Psoas muscle (tissue), 8 donors: ENCODE results near the gene ENTR1. TPM values are rescaled to one million over a fixed set of nuclear protein-coding genes. Genes with fewer than 3 reads are reported as not detected.

Experiments used
- ATAC-seq, 4 donors: fragments of 200-7000 bp; cut with Tn5 transposase; one replicate each; pipeline ENCODE4 v1.9.1; 2020; ENCODE audit warnings: moderate library complexity in 3 of 4, mild to moderate bottlenecking in 2 of 4
- DNase-seq, 2 donors: peaks; one replicate each; pipeline ENCODE4 v3.0.0-alpha.2; 2020
- H3K27ac ChIP-seq: fragments of 200-600 bp; one replicate; pipeline ENCODE4 v1.8.0; 2022
- H3K27me3 ChIP-seq, 3 donors: fragments of 200-600 bp in 1 of 3; one replicate each; pipeline versions ENCODE4 v1.6.1 to v1.8.0; 2013 to 2022; ENCODE audit warnings: low read length in 2 of 3, mild to moderate bottlenecking in 2 of 3, moderate library complexity in 1 of 3; ENCODE audit not compliant: insufficient read depth in 3 of 3
- H3K36me3 ChIP-seq, 2 donors: fragments of 200-600 bp in 1 of 2; one replicate each; pipeline versions ENCODE4 v1.6.1 to v1.8.0; 2013 to 2022; ENCODE audit warnings: low read depth in 1 of 2, mild to moderate bottlenecking in 1 of 2, moderate library complexity in 1 of 2; ENCODE audit not compliant: insufficient read depth in 1 of 2
- H3K4me1 ChIP-seq: fragments of 200-600 bp; one replicate; pipeline ENCODE4 v1.8.0; 2022
- H3K4me3 ChIP-seq: fragments of 200-600 bp; one replicate; pipeline ENCODE4 v1.8.0; 2022; ENCODE audit warnings: mild to moderate bottlenecking
- H3K9me3 ChIP-seq: fragments of 200-600 bp; one replicate; pipeline ENCODE4 v1.8.0; 2022
- WGBS, 3 donors: extraction: QIAGEN DNeasy Blood & Tissue Kit; methylation state at CpG; one replicate each; pipeline versions ENCODE4 v1.1.6 to v1.1.7; 2013; 5-methylcytosine and 5-hydroxymethylcytosine counted together
- intact Hi-C, 2 donors: fragments of 100-400 bp; cut with DNase I; formaldehyde crosslinking; loops; one replicate each; pipeline versions ENCODE4 v1.11.0 to v1.14.2; 2022
- polyA plus RNA-seq, 3 donors: library from polyadenylated mRNA; stranded (reverse); fragments of 200-250 nt; gene quantifications; one replicate each; pipeline ENCODE4 v1.2.3, GENCODE V29; 2013
- total RNA-seq, 4 donors: library from RNA; stranded (reverse); fragmentation: NEBNext Ultra II Directional in 2 of 4; extraction: Animal tissue kit (Norgen Biotek cat#: 25700) in 2 of 4; gene quantifications; one replicate each; pipeline versions ENCODE4 v1.2.1 to v1.2.4, GENCODE V29; 2021 to 2023
- TF ChIP-seq, protein P1 (sequence below): fragments of 200-600 bp; IDR thresholded peaks from one replicate; pipeline ENCODE4 v1.8.0; 2022; ENCODE audit warnings: antibody characterized with exemption
- donor health status: healthy with polysubstance abuse.
- donor health status: DM: no; HTN: no; CAD: no; lungs with moderate emphysema.
- donor health status: Bipolar disorder and iron deficiency.
- donor health status: healthy.
- donor health status: DM: yes; HTN: yes; CAD: no.
- donor health status: DM: no; HTN: no; CAD: no.
- donor health status: DM: no; HTN: no; CAD: no.
- donor health status: DM: yes; HTN: yes; CAD: no.

The ENTR1 gene
- total and polyA plus RNA-seq, 7 donors, result 16.0 to 53.0 (median 34.2) TPM

DNA sequence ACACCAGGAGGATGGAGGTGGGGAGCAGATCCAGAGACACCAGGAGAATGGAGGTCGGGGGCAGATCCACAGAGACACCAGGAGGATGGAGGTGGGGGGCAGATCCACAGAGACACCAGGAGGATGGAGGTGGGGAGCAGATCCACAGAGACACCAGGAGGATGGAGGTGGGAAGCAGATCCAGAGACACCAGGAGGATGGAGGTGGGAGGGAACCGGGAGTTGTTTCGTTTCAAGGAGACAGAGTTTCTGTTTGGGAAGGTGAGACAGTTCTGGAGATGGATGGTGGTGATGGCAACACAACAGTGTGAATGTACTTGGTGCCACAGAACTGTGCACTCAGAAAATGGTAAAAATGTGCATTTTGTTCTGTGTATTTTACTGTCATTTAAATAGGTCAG lies 38.2 kb upstream of the ENTR1 start:
- no peaks in the 10 kb centered on the region for H3K27me3 ChIP-seq
- no peak overlapping the region for H3K27ac ChIP-seq
- intact Hi-C loops, result no loop called here
- ATAC-seq, result no peak
- TF ChIP-seq, protein P1, sequence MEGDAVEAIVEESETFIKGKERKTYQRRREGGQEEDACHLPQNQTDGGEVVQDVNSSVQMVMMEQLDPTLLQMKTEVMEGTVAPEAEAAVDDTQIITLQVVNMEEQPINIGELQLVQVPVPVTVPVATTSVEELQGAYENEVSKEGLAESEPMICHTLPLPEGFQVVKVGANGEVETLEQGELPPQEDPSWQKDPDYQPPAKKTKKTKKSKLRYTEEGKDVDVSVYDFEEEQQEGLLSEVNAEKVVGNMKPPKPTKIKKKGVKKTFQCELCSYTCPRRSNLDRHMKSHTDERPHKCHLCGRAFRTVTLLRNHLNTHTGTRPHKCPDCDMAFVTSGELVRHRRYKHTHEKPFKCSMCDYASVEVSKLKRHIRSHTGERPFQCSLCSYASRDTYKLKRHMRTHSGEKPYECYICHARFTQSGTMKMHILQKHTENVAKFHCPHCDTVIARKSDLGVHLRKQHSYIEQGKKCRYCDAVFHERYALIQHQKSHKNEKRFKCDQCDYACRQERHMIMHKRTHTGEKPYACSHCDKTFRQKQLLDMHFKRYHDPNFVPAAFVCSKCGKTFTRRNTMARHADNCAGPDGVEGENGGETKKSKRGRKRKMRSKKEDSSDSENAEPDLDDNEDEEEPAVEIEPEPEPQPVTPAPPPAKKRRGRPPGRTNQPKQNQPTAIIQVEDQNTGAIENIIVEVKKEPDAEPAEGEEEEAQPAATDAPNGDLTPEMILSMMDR, result no peak
- WGBS, 3 donors, result 89% methylated on average over 3 of the region's 3 CpGs
- H3K4me1 ChIP-seq, result no peaks in the 10 kb centered on the region
- DNase-seq, result no peak
- H3K9me3 ChIP-seq, result no peaks in the 10 kb centered on the region
- no peak overlapping the region for H3K4me3 ChIP-seq
- peaks cover 13 to 96% of the 10 kb centered on the region in 2 donors for H3K36me3 ChIP-seq

DNA sequence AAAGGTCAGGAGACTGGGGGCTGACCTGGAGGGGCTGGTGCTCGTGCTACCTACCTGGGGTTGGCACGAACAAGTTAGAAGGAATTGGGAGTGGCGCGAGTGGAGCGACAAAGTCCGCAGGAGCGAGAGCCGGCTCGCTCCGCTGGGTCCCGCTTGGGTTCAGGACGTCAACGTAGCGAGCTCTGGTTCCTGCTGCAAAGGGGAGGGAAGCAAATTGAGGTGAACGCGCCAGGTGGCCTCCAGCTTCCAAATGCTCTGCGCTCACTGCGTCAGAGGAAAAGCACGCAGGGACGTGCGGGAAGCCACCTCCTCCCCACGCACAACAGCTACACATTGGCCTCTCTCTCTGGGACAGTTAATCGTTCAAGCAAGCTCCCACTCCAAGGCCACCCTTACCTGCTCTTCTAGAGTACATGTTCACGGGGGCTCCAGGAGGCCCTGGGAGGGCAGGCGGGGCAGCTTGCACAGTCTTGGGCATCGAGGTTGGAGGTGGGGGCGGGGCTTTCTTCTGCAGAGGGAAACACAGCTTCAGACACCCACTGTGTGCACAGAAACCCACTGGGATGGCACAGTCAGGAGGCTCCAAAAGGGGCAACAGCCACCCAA lies 36.9 kb upstream of the ENTR1 start:
- no peaks in the 10 kb centered on the region for H3K4me1 ChIP-seq
- peaks cover 13 to 96% of the 10 kb centered on the region in 2 donors for H3K36me3 ChIP-seq
- TF ChIP-seq, protein P1, result no peak
- no peaks in the 10 kb centered on the region for H3K27me3 ChIP-seq
- intact Hi-C loops, result no loop called here
- WGBS, 3 donors, result 92 to 95% (median 95%) methylated on average over 27 of the region's 27 CpGs
- no peak for DNase-seq
- no peak overlapping the region for H3K27ac ChIP-seq
- ATAC-seq, result no peak
- H3K4me3 ChIP-seq, result no peak overlapping the region
- H3K9me3 ChIP-seq, result no peaks in the 10 kb centered on the region

DNA sequence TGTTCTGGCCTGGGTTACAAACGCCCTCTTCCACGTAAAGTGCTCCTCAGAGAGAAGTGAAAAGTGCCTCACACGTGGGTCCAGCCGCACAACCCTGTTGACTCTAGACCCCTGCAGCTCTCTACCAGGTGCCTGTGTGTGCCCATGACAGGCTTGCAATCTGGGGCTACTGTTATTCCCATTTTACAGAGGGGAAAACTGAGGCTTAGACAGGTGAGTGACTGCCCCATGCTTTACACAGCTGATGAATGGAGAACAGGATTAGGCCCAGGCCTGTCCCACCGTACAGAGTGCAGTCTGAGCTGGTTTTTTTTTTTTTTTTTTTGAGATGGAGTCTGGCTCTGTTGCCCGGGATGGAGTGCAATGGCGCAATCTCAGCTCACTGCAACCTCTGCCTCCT lies 35.4 kb upstream of the ENTR1 start:
- H3K36me3 ChIP-seq, result peaks cover 13 to 96% of the 10 kb centered on the region in 2 donors
- intact Hi-C loops, result no loop called here
- no peak overlapping the region for H3K27ac ChIP-seq
- H3K27me3 ChIP-seq, result no peaks in the 10 kb centered on the region
- no peak for DNase-seq
- TF ChIP-seq, protein P1, result no peak
- 81 to 93% (median 88%) methylated on average over 7 of the region's 7 CpGs for WGBS, 3 donors
- H3K4me3 ChIP-seq, result no peak overlapping the region
- ATAC-seq, result no peak
- H3K9me3 ChIP-seq, result no peaks in the 10 kb centered on the region
- H3K4me1 ChIP-seq, result no peaks in the 10 kb centered on the region

DNA sequence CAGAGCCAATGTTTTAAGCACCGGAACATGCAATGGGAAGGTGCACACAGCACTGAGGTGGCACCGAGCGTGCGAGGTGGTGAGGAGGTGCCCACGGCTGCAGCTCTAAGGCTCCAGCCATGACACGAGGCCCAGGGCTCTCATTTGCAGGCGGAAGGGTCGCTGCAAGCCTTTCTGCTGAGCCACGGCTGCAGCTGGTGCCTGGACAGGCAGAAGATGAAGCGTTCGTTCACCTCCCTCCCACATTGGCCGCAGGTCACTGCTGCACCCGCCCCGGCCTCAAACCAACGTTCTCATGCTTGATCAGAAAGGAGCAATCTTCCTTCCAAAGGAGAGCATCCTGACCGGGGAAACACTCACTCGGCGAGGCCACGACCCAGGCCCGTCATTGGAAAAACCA lies 33.7 kb upstream of the ENTR1 start:
- H3K9me3 ChIP-seq, result no peaks in the 10 kb centered on the region
- no peak overlapping the region for H3K27ac ChIP-seq
- peaks cover 13 to 84% of the 10 kb centered on the region in 2 donors for H3K36me3 ChIP-seq
- 88 to 93% (median 90%) methylated on average over 20 of the region's 20 CpGs for WGBS, 3 donors
- no peak overlapping the region for H3K4me3 ChIP-seq
- H3K27me3 ChIP-seq, result no peaks in the 10 kb centered on the region
- H3K4me1 ChIP-seq, result peaks cover 7% of the 10 kb centered on the region
- TF ChIP-seq, protein P1, result no peak
- intact Hi-C loops, result loop anchor here in 1 of 2 donors (5.0 kb wide), 1 partner anchor 33 kb away; no protein-coding TSS in a partner anchor
- ATAC-seq (no peak), DNase-seq (no peak)

DNA sequence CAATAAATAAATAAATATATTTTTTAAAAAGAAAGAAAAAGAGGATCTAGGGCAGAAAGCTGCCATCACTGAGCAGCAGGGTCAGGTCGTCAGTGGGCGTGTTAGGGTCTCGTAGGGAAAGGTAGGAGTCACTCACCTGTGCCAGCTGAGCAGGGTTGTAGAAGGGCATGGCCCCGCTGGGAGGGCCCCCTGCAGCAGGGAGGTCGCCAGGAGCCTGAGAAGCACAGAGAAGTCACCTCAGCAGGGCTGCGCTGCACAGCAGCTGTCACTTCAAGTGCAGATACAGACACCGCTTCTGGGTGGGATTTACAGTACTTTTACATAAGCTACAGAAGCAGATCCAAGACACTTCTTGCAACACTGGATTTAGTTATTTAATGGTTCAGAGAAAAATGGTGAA lies 33.3 kb upstream of the ENTR1 start:
- intact Hi-C loops, result loop anchor here in 1 of 2 donors (5.0 kb wide), 1 partner anchor 34 kb away; no protein-coding TSS in a partner anchor
- no peaks in the 10 kb centered on the region for H3K27me3 ChIP-seq
- H3K9me3 ChIP-seq, result no peaks in the 10 kb centered on the region
- ATAC-seq, result no peak
- H3K36me3 ChIP-seq, result peaks cover 11 to 80% of the 10 kb centered on the region in 2 donors
- no peak overlapping the region for H3K27ac ChIP-seq
- H3K4me3 ChIP-seq, result no peak overlapping the region
- WGBS, 3 donors, result 93 to 97% (median 94%) methylated on average over 7 of the region's 7 CpGs
- DNase-seq, result no peak
- peaks cover 7% of the 10 kb centered on the region for H3K4me1 ChIP-seq
- TF ChIP-seq, protein P1, result no peak
